ENCODE measurements around the gene OCEL1. TPM values are rescaled to one million over a fixed set of nuclear protein-coding genes. Genes with fewer than 3 reads are reported as not detected.

OCEL1 gene
- polyA plus RNA-seq, 3 donors = 17.5 to 21.2 (median 20.3) TPM

Other genes starting within 250 kb of the OCEL1 start
- gene CPAMD8, start 199.4 kb upstream of the OCEL1 start, polyA plus RNA-seq (ENCODE audit: insufficient read length in 3 of 3) = 10 to 100 TPM; 34.1 to 55.6 (median 44.2) TPM
- gene HAUS8, start 150.8 kb upstream of the OCEL1 start, polyA plus RNA-seq (ENCODE audit: insufficient read length in 3 of 3) = 10 to 100 TPM; 10.8 to 16.6 (median 15.3) TPM
- gene MYO9B, start 150.4 kb upstream of the OCEL1 start, polyA plus RNA-seq (ENCODE audit: insufficient read length in 3 of 3) = 10 to 100 TPM; 49.3 to 61.7 (median 58.0) TPM
- gene USE1, start 10.9 kb upstream of the OCEL1 start, polyA plus RNA-seq (ENCODE audit: insufficient read length in 3 of 3) = 10 to 100 TPM; 21.6 to 33.7 (median 30.9) TPM
- gene NR2F6, start 19.7 kb downstream of the OCEL1 start, polyA plus RNA-seq (ENCODE audit: insufficient read length in 3 of 3) = 10 to 100 TPM; 31.5 to 59.9 (median 44.3) TPM
- gene USHBP1, start 38.5 kb downstream of the OCEL1 start, polyA plus RNA-seq (ENCODE audit: insufficient read length in 3 of 3) = 1 to 10 TPM; 4.2 to 7.1 (median 6.5) TPM
- 100 to 1,000 TPM in 2 of 3 donors, 10 to 100 TPM in 1; 97.0 to 111 (median 107) TPM for gene BABAM1, start 41.2 kb downstream of the OCEL1 start, polyA plus RNA-seq (ENCODE audit: insufficient read length in 3 of 3)
- 1 to 10 TPM in 2 of 3 donors, under 1 TPM in 1; 0.95 to 1.7 (median 1.0) TPM for gene ANKLE1, start 55.7 kb downstream of the OCEL1 start, polyA plus RNA-seq (ENCODE audit: insufficient read length in 3 of 3)
- gene ABHD8, start 77.2 kb downstream of the OCEL1 start, polyA plus RNA-seq (ENCODE audit: insufficient read length in 3 of 3) = 10 to 100 TPM in 2 of 3 donors, 1 to 10 TPM in 1; 6.2 to 12.2 (median 11.5) TPM
- 10 to 100 TPM; 45.9 to 65.6 (median 57.3) TPM for gene MRPL34, start 79.6 kb downstream of the OCEL1 start, polyA plus RNA-seq (ENCODE audit: insufficient read length in 3 of 3)
- 10 to 100 TPM; 29.8 to 41.8 (median 40.2) TPM for gene DDA1, start 83.3 kb downstream of the OCEL1 start, polyA plus RNA-seq (ENCODE audit: insufficient read length in 3 of 3)
- gene ANO8, start 108.6 kb downstream of the OCEL1 start, polyA plus RNA-seq (ENCODE audit: insufficient read length in 3 of 3) = 10 to 100 TPM in 2 of 3 donors, 1 to 10 TPM in 1; 9.3 to 17.4 (median 13.9) TPM
- gene GTPBP3, start 111.3 kb downstream of the OCEL1 start, polyA plus RNA-seq (ENCODE audit: insufficient read length in 3 of 3) = 10 to 100 TPM; 17.7 to 28.5 (median 20.1) TPM
- 100 to 1,000 TPM; 142 to 223 (median 176) TPM for gene PLVAP, start 151.1 kb downstream of the OCEL1 start, polyA plus RNA-seq (ENCODE audit: insufficient read length in 3 of 3)
- gene CCDC194, start 168.0 kb downstream of the OCEL1 start, polyA plus RNA-seq (ENCODE audit: insufficient read length in 3 of 3) = 1 to 10 TPM; 2.3 to 7.1 (median 2.9) TPM
- 100 to 1,000 TPM; 115 to 149 (median 127) TPM for gene BST2, start 179.4 kb downstream of the OCEL1 start, polyA plus RNA-seq (ENCODE audit: insufficient read length in 3 of 3)
- 10 to 100 TPM; 49.5 to 73.2 (median 70.9) TPM for gene MVB12A, start 193.8 kb downstream of the OCEL1 start, polyA plus RNA-seq (ENCODE audit: insufficient read length in 3 of 3)
- 1 to 10 TPM; 2.8 to 4.1 (median 3.3) TPM for gene TMEM221, start 222.4 kb downstream of the OCEL1 start, polyA plus RNA-seq (ENCODE audit: insufficient read length in 3 of 3)
- under 1 TPM in 2 of 3 donors, not detected in 1; 0.26 to 0.64 TPM for gene NXNL1, start 234.7 kb downstream of the OCEL1 start, polyA plus RNA-seq (ENCODE audit: insufficient read length in 3 of 3)
- gene SLC27A1, start 244.3 kb downstream of the OCEL1 start, polyA plus RNA-seq (ENCODE audit: insufficient read length in 3 of 3) = 10 to 100 TPM; 12.0 to 22.2 (median 14.9) TPM